GM19035 (cell line): ENCODE data around the gene ABCA7.
A peak's percentile ranks its signal among the peaks of the same experiment; 100 is the strongest.

Source experiments
- ATAC-seq: cut with Tn5 transposase; IDR thresholded peaks from one replicate; pipeline ENCODE4 v1.9.1; 2021; ENCODE audit not compliant: unreplicated experiment

Gene ABCA7

GRCh38 chr19:1086613-1087012 is 46.7 kb downstream of the ABCA7 start:
- ATAC-seq: no peak

- ATAC-seq: no peak
Measured at GRCh38 chr19:1087813-1088415, 48.0 kb downstream of the ABCA7 start.

GRCh38 chr19:1088416-1089010 is 48.6 kb downstream of the ABCA7 start:
- ATAC-seq: no peak

- no peak for ATAC-seq
Measured at GRCh38 chr19:1089126-1089771, 49.3 kb downstream of the ABCA7 start.

- ATAC-seq: no peak
Measured at GRCh38 chr19:1089891-1090290, 50.0 kb downstream of the ABCA7 start.

GRCh38 chr19:1090731-1091543 is 51.0 kb downstream of the ABCA7 start:
- no peak for ATAC-seq

- no peak for ATAC-seq
Measured at GRCh38 chr19:1091544-1092175, 51.8 kb downstream of the ABCA7 start.

- ATAC-seq: no peak
Measured at GRCh38 chr19:1093330-1093729, 53.4 kb downstream of the ABCA7 start.

GRCh38 chr19:1093811-1094553 is 54.1 kb downstream of the ABCA7 start:
- ATAC-seq: no peak

GRCh38 chr19:1094655-1094977 is 54.7 kb downstream of the ABCA7 start:
- no peak for ATAC-seq

GRCh38 chr19:1094978-1095701 is 55.2 kb downstream of the ABCA7 start, which contains the start of gene POLR2E:
Gene POLR2E (minus strand): TSS chr19:1095375. CDS start chr19:1095315, 60 bp downstream.
- peak; percentile 87 for ATAC-seq

GRCh38 chr19:1097810-1098176 is 57.9 kb downstream of the ABCA7 start:
- no peak for ATAC-seq

- no peak for ATAC-seq
Measured at GRCh38 chr19:1098177-1099051, 58.5 kb downstream of the ABCA7 start.

- no peak for ATAC-seq
Measured at GRCh38 chr19:1101337-1101698, 61.4 kb downstream of the ABCA7 start.

GRCh38 chr19:1102407-1103131 is 62.7 kb downstream of the ABCA7 start:
- ATAC-seq: no peak

- no peak for ATAC-seq
Measured at GRCh38 chr19:1103132-1103707, 63.3 kb downstream of the ABCA7 start.

GRCh38 chr19:1103708-1104310 is 63.9 kb downstream of the ABCA7 start, which contains the start of gene GPX4:
Gene GPX4 (plus strand): TSS chr19:1103994. CDS start chr19:1104044, 50 bp downstream.
- ATAC-seq: peak; percentile 73
